Erythroblast (primary cell): ENCODE results near the gene NF1.

Experiments used
- DNase-seq, 2 experiments: peaks; one replicate each; lab custom pipeline; 2025; lab: John Stamatoyannopoulos, UW
- GATA1 ChIP-seq: IDR thresholded peaks from 2 replicates; pipeline ENCODE4 v1.6.1; 2011; ENCODE audit warnings: low read depth, mild to moderate bottlenecking, control low read depth, low read length, moderate library complexity
- POLR2A ChIP-seq: IDR thresholded peaks from 2 replicates; pipeline ENCODE4 v1.6.1; 2011; ENCODE audit warnings: mild to moderate bottlenecking, low read length

NF1 gene

GRCh38 chr17:31224366-31224765 lies 129.6 kb downstream of the NF1 start:
- no peak for TF ChIP-seq GATA1
- no peak for TF ChIP-seq POLR2A
- peak; percentile 15 to 34 for DNase-seq

GRCh38 chr17:31225831-31226230 lies 131.1 kb downstream of the NF1 start:
- DNase-seq: no peak

GRCh38 chr17:31226373-31226772 lies 131.6 kb downstream of the NF1 start:
- TF ChIP-seq POLR2A (no peak), GATA1 (no peak)
- no peak for DNase-seq

More at GRCh38 chr17:31225831-31226230, 131.1 kb downstream of the NF1 start:
- no peak for TF ChIP-seq POLR2A
- no peak for TF ChIP-seq GATA1

GRCh38 chr17:31226950-31227349 lies 132.2 kb downstream of the NF1 start:
- peak; percentile 11 to 13 for DNase-seq
- TF ChIP-seq POLR2A (no peak), GATA1 (no peak)

- TF ChIP-seq GATA1: no peak
- TF ChIP-seq POLR2A: no peak
- no peak for DNase-seq
Measured at GRCh38 chr17:31231852-31232251, 137.1 kb downstream of the NF1 start.

GRCh38 chr17:31235110-31235509 lies 140.3 kb downstream of the NF1 start:
- no peak for DNase-seq
- TF ChIP-seq GATA1: no peak
- TF ChIP-seq POLR2A: no peak

- DNase-seq: no peak
- TF ChIP-seq POLR2A (no peak), GATA1 (no peak)
Measured at GRCh38 chr17:31236137-31236536, 141.4 kb downstream of the NF1 start.

- DNase-seq: no peak
- no peak for TF ChIP-seq POLR2A
- no peak for TF ChIP-seq GATA1
Measured at GRCh38 chr17:31236712-31237111, 141.9 kb downstream of the NF1 start.

- no peak for DNase-seq
- TF ChIP-seq POLR2A (no peak), GATA1 (no peak)
Measured at GRCh38 chr17:31241116-31241515, 146.3 kb downstream of the NF1 start.

GRCh38 chr17:31248986-31249834 lies 154.4 kb downstream of the NF1 start:
- no peak for TF ChIP-seq POLR2A
- TF ChIP-seq GATA1: no peak
- no peak for DNase-seq

GRCh38 chr17:31249835-31250141 lies 155.0 kb downstream of the NF1 start:
- DNase-seq: no peak
- TF ChIP-seq POLR2A (no peak), GATA1 (no peak)

GRCh38 chr17:31250229-31250628 lies 155.5 kb downstream of the NF1 start:
- no peak for DNase-seq
- TF ChIP-seq GATA1 (no peak), POLR2A (no peak)

- no peak for TF ChIP-seq POLR2A
- TF ChIP-seq GATA1: no peak
- no peak for DNase-seq
Measured at GRCh38 chr17:31251105-31251969, 156.6 kb downstream of the NF1 start.

- no peak for TF ChIP-seq POLR2A
- TF ChIP-seq GATA1: no peak
Measured at GRCh38 chr17:31251970-31252328, 157.2 kb downstream of the NF1 start.

GRCh38 chr17:31252741-31253140 lies 158.0 kb downstream of the NF1 start:
- TF ChIP-seq POLR2A (no peak), GATA1 (no peak)
- no peak for DNase-seq

More at GRCh38 chr17:31251970-31252328, 157.2 kb downstream of the NF1 start:
- no peak for DNase-seq
